ENCODE data around the gene PAQR9.

DNA sequence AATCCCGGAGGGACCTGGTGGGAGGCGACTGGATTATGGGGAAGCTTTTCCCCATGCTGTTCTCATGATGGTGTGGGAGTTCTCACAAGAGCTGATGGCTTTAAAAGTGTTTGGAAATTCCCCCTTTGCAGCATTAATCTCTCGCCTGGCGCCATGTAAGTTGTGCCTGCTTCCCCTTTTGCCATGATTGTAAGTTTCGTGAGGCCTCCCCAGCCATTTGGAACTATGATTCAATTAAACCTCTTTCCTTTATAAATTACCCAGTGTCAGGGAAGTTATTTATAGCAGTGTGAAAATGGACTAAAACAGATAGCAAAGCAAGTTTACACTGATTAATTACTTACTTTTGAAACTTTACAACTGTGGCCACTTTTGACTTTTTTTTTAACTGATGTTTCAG, 27.2 kb upstream of the PAQR9 start:
- TF ChIP-seq, protein P1, sequence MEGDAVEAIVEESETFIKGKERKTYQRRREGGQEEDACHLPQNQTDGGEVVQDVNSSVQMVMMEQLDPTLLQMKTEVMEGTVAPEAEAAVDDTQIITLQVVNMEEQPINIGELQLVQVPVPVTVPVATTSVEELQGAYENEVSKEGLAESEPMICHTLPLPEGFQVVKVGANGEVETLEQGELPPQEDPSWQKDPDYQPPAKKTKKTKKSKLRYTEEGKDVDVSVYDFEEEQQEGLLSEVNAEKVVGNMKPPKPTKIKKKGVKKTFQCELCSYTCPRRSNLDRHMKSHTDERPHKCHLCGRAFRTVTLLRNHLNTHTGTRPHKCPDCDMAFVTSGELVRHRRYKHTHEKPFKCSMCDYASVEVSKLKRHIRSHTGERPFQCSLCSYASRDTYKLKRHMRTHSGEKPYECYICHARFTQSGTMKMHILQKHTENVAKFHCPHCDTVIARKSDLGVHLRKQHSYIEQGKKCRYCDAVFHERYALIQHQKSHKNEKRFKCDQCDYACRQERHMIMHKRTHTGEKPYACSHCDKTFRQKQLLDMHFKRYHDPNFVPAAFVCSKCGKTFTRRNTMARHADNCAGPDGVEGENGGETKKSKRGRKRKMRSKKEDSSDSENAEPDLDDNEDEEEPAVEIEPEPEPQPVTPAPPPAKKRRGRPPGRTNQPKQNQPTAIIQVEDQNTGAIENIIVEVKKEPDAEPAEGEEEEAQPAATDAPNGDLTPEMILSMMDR (IDR thresholded peaks at IDR 0.05; ENCODE audit: insufficient read depth, low read length, poor library complexity, severe bottlenecking): no peak
- TF ChIP-seq EZH2phosphoT487 (conservative IDR thresholded peaks at IDR 0.05; ENCODE audit: low read length): no peak

Data from SU-DHL-6 (cell line).